Measurements from ENCODE around the gene IDH3G. TPM values are rescaled to one million over a fixed set of nuclear protein-coding genes. Genes with fewer than 3 reads are reported as not detected.

The IDH3G gene
- total RNA-seq, 1 experiment from 2014 or later = 46.5 TPM

DNA sequence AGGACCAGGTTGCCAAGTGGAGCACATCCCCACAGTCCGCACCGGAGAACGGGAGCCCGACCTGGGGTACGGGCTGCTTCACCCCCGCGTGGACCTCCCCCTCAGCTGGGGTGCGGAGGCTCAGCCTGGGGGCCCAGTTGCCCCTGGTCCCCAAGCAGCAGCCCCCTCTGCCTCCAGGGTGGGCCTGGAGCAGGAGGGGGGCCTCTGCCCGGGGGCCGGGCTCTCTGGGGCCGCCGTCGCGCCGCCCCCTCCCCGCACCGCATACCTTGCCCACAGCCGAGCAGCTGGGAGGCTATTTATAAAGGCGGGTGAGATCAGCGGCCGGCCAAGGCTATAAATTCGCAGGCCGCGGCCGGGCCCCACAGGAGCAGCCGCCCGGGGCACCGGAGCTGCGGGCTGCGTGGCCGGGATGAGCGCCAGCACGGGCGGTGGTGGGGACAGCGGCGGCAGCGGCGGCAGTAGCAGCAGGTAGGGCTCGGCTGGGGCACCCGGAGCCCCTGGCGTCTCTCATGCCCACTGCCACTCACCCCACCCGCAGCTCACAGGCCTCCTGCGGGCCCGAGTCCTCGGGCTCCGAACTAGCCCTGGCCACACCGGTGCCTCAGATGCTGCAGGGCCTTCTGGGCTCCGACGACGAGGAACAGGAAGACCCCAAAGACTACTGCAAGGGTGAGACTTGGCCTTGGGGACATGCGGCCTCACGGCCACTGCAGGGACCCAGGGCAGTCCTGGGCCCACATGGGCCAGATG, 13.3 kb downstream of the IDH3G start, which contains the start of gene SRPK3:
TSS of gene SRPK3 (plus strand) at position 364 of the 750 bp plus-strand sequence. CDS start at position 410, 46 bp downstream.
- H3K9me2 ChIP-seq (replicated peaks; ENCODE audit: insufficient read depth, low read length) = no peaks in the 10 kb centered on the region
- no peak within 1 kb of the TSS for H3K9ac ChIP-seq (ENCODE audit: low read length)
- no peak for DNase-seq
- no peak within 1 kb of the TSS for H3K27ac ChIP-seq (ENCODE audit: low read length)
- no peaks in the 10 kb centered on the region for H3K9me3 ChIP-seq (ENCODE audit: low read length)
- H3K36me3 ChIP-seq (ENCODE audit: insufficient read depth, low read length) = no peaks in the 10 kb centered on the region
- H3K4me3 ChIP-seq (ENCODE audit: low read length) = no peak within 1 kb of the TSS
- H3K4me1 ChIP-seq (ENCODE audit: low read length) = no peaks in the 10 kb centered on the region
- H3K4me2 ChIP-seq (ENCODE audit: low read depth, low read length, poor library complexity, severe bottlenecking) = no peak within 1 kb of the TSS
- H3K27me3 ChIP-seq (ENCODE audit: low read length) = no peaks in the 10 kb centered on the region
- H3K79me2 ChIP-seq (ENCODE audit: low read length) = no peaks in the 10 kb centered on the region
- H2AFZ ChIP-seq (ENCODE audit: low read length) = no peak within 1 kb of the TSS
- H4K20me1 ChIP-seq (ENCODE audit: insufficient read depth, low read depth, low read length) = no peaks in the 10 kb centered on the region

DNA sequence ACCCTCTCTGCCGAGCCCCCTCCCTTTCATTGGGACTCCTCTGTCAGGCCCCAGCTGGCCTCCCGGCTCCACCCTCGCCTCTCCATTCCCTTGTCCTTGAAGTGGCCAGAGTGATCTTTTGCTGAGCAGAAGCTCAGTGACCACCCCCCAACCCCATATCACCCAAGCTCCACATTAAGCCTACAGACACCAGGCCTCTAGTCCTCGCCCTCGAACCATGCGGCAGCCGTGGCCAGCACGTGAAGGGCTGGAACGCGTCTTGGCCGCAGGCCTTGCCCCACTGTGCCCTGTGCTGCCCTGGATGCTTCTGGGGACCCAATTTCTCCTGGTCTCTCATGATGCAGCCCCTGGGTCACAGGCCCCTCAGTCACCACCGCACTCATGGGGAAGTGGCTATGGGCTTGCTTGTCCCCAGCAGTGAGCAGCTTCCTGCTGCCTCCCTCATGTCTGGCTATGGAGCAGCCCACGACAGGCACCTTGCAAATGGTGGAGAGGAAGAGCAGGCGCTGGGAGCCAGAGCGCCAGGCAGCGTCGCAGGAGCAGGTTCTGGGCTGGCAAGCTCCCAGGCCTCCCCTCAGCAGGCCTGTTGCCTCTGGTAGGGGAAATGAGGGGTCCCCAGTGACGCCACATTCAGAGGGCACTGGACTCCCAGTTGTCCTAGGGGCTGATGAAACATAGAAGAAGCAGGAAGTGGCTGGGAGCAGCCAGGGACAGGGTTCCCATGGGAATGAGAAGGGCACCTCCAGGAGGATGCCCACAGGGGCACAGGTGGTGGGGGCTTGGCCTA, 14.1 kb downstream of the IDH3G start:
- Histone ChIP-seq H3K4me2 (ENCODE audit: low read depth, low read length, poor library complexity, severe bottlenecking) (no peak overlapping the region), H3K79me2 (ENCODE audit: low read length) (no peaks in the 10 kb centered on the region)

DNA sequence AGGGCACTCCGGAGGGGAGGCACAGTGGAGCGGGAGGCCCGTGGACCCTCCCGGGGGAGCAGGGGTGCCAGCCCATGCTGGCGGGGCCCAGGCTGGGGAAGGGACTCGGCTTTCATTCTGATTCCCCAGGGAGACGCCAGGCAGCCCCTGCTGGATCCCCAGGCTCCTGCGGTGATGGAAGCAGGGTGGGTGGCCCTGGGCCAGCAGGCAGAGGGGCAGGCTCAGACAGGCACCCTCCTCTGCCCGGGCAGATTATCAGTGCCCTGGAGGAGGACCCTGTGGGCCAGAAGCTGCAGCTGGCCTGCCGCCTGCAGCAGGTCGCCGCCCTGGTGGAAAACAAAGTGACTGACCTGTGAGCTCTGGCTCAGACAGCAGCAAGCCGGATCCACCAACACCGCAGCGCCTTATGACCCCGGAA, 15.5 kb downstream of the IDH3G start:
- Histone ChIP-seq H3K9me3 (ENCODE audit: low read length) (no peaks in the 10 kb centered on the region), H3K4me3 (ENCODE audit: low read length) (no peak overlapping the region), H3K79me2 (ENCODE audit: low read length) (no peaks in the 10 kb centered on the region), H3K27ac (ENCODE audit: low read length) (no peak overlapping the region), H3K4me1 (ENCODE audit: low read length) (no peaks in the 10 kb centered on the region), H3K9ac (ENCODE audit: low read length) (no peak overlapping the region), H2AFZ (ENCODE audit: low read length) (no peak overlapping the region), H3K27me3 (ENCODE audit: low read length) (no peaks in the 10 kb centered on the region), H3K9me2 (replicated peaks; ENCODE audit: insufficient read depth, low read length) (no peaks in the 10 kb centered on the region), H3K36me3 (ENCODE audit: insufficient read depth, low read length) (no peaks in the 10 kb centered on the region), H4K20me1 (ENCODE audit: insufficient read depth, low read depth, low read length) (no peaks in the 10 kb centered on the region), H3K4me2 (ENCODE audit: low read depth, low read length, poor library complexity, severe bottlenecking) (no peak overlapping the region)
- DNase-seq = peak; percentile 61

More for the DNA sequence above, 14.1 kb downstream of the IDH3G start:
- no peak overlapping the region for H3K4me3 ChIP-seq (ENCODE audit: low read length)
- H2AFZ ChIP-seq (ENCODE audit: low read length) = no peak overlapping the region
- no peaks in the 10 kb centered on the region for H3K36me3 ChIP-seq (ENCODE audit: insufficient read depth, low read length)
- no peaks in the 10 kb centered on the region for H3K27me3 ChIP-seq (ENCODE audit: low read length)
- no peaks in the 10 kb centered on the region for H3K9me3 ChIP-seq (ENCODE audit: low read length)
- DNase-seq = no peak
- no peaks in the 10 kb centered on the region for H3K9me2 ChIP-seq (replicated peaks; ENCODE audit: insufficient read depth, low read length)
- H3K27ac ChIP-seq (ENCODE audit: low read length) = no peak overlapping the region
- no peaks in the 10 kb centered on the region for H3K4me1 ChIP-seq (ENCODE audit: low read length)
- no peak overlapping the region for H3K9ac ChIP-seq (ENCODE audit: low read length)
- H4K20me1 ChIP-seq (ENCODE audit: insufficient read depth, low read depth, low read length) = no peaks in the 10 kb centered on the region

DNA sequence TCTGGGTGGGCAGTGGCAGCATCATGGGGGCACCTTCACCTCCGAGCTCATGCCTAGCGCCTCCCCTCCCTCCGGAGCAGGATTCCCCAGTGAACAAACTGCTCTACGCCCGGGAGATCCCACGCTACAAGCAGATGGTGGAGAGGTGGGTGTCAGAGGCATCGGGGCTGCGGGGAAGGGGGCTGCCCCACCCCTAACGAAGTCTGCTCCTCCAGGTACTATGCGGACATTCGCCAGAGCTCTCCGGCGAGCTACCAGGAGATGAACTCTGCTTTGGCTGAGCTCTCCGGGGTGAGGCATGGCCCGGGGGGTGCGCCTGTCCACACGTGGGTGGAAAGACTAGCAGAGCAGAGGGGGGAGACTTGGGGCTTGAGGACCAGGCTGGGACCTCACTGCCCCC, 16.0 kb downstream of the IDH3G start:
- H3K4me2 ChIP-seq (ENCODE audit: low read depth, low read length, poor library complexity, severe bottlenecking) = no peak overlapping the region
- no peaks in the 10 kb centered on the region for H3K27me3 ChIP-seq (ENCODE audit: low read length)
- no peak for DNase-seq
- H3K4me3 ChIP-seq (ENCODE audit: low read length) = no peak overlapping the region
- no peak overlapping the region for H2AFZ ChIP-seq (ENCODE audit: low read length)
- H3K4me1 ChIP-seq (ENCODE audit: low read length) = no peaks in the 10 kb centered on the region
- no peaks in the 10 kb centered on the region for H3K36me3 ChIP-seq (ENCODE audit: insufficient read depth, low read length)
- no peaks in the 10 kb centered on the region for H3K9me2 ChIP-seq (replicated peaks; ENCODE audit: insufficient read depth, low read length)
- H3K9me3 ChIP-seq (ENCODE audit: low read length) = no peaks in the 10 kb centered on the region
- H3K9ac ChIP-seq (ENCODE audit: low read length) = no peak overlapping the region
- H4K20me1 ChIP-seq (ENCODE audit: insufficient read depth, low read depth, low read length) = no peaks in the 10 kb centered on the region
- H3K79me2 ChIP-seq (ENCODE audit: low read length) = no peaks in the 10 kb centered on the region
- H3K27ac ChIP-seq (ENCODE audit: low read length) = no peak overlapping the region

DNA sequence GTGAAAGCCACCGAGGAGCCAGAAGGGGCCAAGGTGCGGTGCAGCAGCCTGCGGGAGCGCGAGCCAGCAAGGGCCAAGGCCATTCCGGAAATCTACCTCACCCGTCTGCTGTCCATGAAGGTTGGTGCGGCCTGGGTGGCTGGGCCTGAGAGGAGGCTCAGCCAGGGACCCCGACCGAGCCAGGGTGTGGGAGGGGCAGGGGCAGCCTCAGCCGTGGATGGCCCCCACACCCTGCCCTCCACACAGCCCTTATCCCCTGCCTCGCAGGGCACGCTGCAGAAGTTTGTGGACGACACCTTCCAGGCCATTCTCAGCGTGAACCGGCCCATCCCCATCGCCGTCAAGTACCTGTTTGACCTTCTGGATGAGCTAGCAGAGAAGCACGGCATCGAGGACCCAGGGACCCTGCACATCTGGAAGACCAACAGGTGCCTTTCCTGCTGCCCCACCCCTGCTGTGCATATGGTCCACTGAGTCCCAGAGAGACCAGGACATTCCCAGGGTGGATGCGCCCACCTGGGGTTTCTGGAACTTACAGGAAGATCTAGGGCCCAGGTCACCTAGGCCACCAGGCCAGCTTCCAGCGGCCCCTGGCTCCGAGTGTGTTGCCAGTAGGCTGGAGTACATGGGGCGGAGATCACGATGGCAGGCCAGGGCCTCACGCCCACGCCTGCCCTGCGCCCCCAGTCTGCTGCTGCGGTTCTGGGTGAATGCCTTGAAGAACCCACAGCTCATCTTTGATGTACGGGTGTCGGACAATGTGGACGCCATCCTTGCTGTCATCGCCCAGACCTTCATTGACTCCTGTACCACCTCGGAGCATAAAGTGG, 16.7 kb downstream of the IDH3G start:
- Histone ChIP-seq H3K27ac (ENCODE audit: low read length) (no peak overlapping the region), H2AFZ (ENCODE audit: low read length) (no peak overlapping the region), H3K79me2 (ENCODE audit: low read length) (no peaks in the 10 kb centered on the region), H3K4me1 (ENCODE audit: low read length) (no peaks in the 10 kb centered on the region), H4K20me1 (ENCODE audit: insufficient read depth, low read depth, low read length) (no peaks in the 10 kb centered on the region), H3K9me3 (ENCODE audit: low read length) (no peaks in the 10 kb centered on the region), H3K4me3 (ENCODE audit: low read length) (no peak overlapping the region), H3K36me3 (ENCODE audit: insufficient read depth, low read length) (no peaks in the 10 kb centered on the region), H3K9me2 (replicated peaks; ENCODE audit: insufficient read depth, low read length) (no peaks in the 10 kb centered on the region), H3K9ac (ENCODE audit: low read length) (no peak overlapping the region), H3K27me3 (ENCODE audit: low read length) (no peaks in the 10 kb centered on the region), H3K4me2 (ENCODE audit: low read depth, low read length, poor library complexity, severe bottlenecking) (no peak overlapping the region)
- no peak for DNase-seq

DNA sequence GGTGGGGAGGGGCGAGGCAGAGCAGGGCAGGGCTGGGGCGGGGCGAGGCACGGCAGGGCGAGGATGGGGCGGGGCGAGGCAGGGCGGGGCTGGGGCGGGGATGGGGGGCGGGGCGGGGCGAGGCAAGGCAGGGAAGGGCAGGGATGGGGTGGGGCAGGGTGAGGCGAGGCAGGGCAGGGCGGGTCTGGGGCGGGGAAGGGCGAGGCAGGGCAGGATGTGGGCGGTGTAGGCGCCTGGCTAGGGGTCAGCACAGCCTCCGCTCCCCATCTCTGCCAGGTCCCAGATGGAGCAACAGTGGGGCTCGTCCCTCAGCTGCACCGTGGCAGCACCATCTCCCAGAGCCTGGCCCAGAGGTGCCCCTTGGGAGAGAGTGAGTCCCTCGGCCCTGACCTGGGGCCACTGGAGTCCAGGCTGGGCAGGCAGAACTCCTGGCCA, 17.5 kb downstream of the IDH3G start:
- Histone ChIP-seq H3K4me2 (ENCODE audit: low read depth, low read length, poor library complexity, severe bottlenecking) (no peak overlapping the region), H3K27me3 (ENCODE audit: low read length) (no peaks in the 10 kb centered on the region), H2AFZ (ENCODE audit: low read length) (no peak overlapping the region), H3K36me3 (ENCODE audit: insufficient read depth, low read length) (no peaks in the 10 kb centered on the region), H3K4me1 (ENCODE audit: low read length) (no peaks in the 10 kb centered on the region), H3K27ac (ENCODE audit: low read length) (no peak overlapping the region), H3K9ac (ENCODE audit: low read length) (no peak overlapping the region), H3K9me2 (replicated peaks; ENCODE audit: insufficient read depth, low read length) (no peaks in the 10 kb centered on the region), H3K4me3 (ENCODE audit: low read length) (no peak overlapping the region), H3K9me3 (ENCODE audit: low read length) (no peaks in the 10 kb centered on the region), H4K20me1 (ENCODE audit: insufficient read depth, low read depth, low read length) (no peaks in the 10 kb centered on the region), H3K79me2 (ENCODE audit: low read length) (no peaks in the 10 kb centered on the region)
- DNase-seq = peak; percentile 74

DNA sequence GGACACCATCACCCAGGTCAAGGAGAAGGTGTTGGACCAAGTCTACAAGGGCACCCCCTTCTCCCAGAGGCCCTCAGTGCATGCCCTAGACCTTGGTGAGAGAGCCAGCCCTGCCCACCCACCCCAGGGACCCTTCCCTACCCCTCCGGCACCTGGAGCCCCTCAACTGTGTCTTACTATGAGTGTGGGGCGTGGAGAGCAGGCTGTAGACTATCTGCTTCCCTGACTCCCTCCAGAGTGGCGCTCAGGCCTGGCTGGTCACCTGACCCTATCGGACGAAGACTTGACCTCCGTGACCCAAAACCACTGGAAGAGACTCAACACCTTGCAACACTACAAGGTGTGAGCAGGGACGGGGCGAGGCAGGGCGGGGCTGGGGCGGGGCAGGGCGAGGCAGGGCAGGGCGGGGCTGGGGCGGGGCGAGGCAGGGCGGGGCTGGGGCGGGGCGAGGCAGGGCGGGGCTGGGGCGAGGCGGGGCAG, 18.0 kb downstream of the IDH3G start:
- Histone ChIP-seq H3K27me3 (ENCODE audit: low read length) (no peaks in the 10 kb centered on the region), H3K36me3 (ENCODE audit: insufficient read depth, low read length) (no peaks in the 10 kb centered on the region), H3K9me2 (replicated peaks; ENCODE audit: insufficient read depth, low read length) (no peaks in the 10 kb centered on the region), H3K27ac (ENCODE audit: low read length) (no peak overlapping the region), H4K20me1 (ENCODE audit: insufficient read depth, low read depth, low read length) (no peaks in the 10 kb centered on the region), H3K4me1 (ENCODE audit: low read length) (no peaks in the 10 kb centered on the region), H3K4me2 (ENCODE audit: low read depth, low read length, poor library complexity, severe bottlenecking) (no peak overlapping the region), H3K4me3 (ENCODE audit: low read length) (no peak overlapping the region), H3K9ac (ENCODE audit: low read length) (no peak overlapping the region), H3K79me2 (ENCODE audit: low read length) (no peaks in the 10 kb centered on the region), H2AFZ (ENCODE audit: low read length) (no peak overlapping the region), H3K9me3 (ENCODE audit: low read length) (no peaks in the 10 kb centered on the region)
- DNase-seq = no peak

Measured in Karpas-422 (cell line).